GM12891 (cell line): ENCODE data around the gene ECSCR.

Experiments used
- PAX5 ChIP-seq: IDR thresholded peaks from 2 replicates; pipeline ENCODE4 v1.6.1; 2011; ENCODE audit warnings: low read length, moderate library complexity, mild to moderate bottlenecking; ENCODE audit not compliant: insufficient read depth, severe bottlenecking
- POLR2A ChIP-seq: IDR thresholded peaks from 2 replicates; pipeline ENCODE4 v1.6.1; 2011; ENCODE audit warnings: low read depth, low read length, control low read depth
- POLR2AphosphoS5 ChIP-seq: IDR thresholded peaks from 2 replicates; pipeline ENCODE4 v1.6.1; 2011; ENCODE audit warnings: low read depth, low read length, control low read depth
- POU2F2 ChIP-seq: IDR thresholded peaks from 2 replicates; pipeline ENCODE4 v1.6.1; 2011; ENCODE audit warnings: low read depth, mild to moderate bottlenecking, control low read depth, low read length, moderate library complexity
- SPI1 ChIP-seq: IDR thresholded peaks from 2 replicates; pipeline ENCODE4 v1.6.1; 2011; ENCODE audit warnings: low read depth, low read length, control low read depth
- TAF1 ChIP-seq: IDR thresholded peaks from 2 replicates; pipeline ENCODE4 v1.6.1; 2011; ENCODE audit warnings: low read depth, low read length, control low read depth

GRCh38 chr5:139495638-139496435 is 33.3 kb upstream of the ECSCR start:
- no peak for TF ChIP-seq POLR2AphosphoS5
- no peak for TF ChIP-seq POLR2A
- no peak for TF ChIP-seq TAF1
- TF ChIP-seq PAX5, result no peak
- no peak for TF ChIP-seq POU2F2
- no peak for TF ChIP-seq SPI1
